HCT116 (cell line): ENCODE measurements around the gene ASIC1. TPM values are rescaled to one million over a fixed set of nuclear protein-coding genes. Genes with fewer than 3 reads are reported as not detected.

Experiments used
- ATAC-seq: fragments of 200-7000 bp; cut with Tn5 transposase; 2 replicates; pipeline ENCODE4 v1.9.1; 2020; ENCODE audit warnings: mild to moderate bottlenecking, moderate library complexity
- BruUV-seq: library from RNA; stranded (reverse); fragments of 400-500 nt; replicated peaks from 2 replicates; lab custom pipeline; 2021; lab: Mats Ljungman, UMichigan
- CTCF ChIA-PET: fragments of 300-600 bp; sonication (Branson Sonifier 250); formaldehyde crosslinking; loops from one replicate; lab custom pipeline; 2021; ENCODE audit warnings: antibody characterized with exemption; lab: Charles Lee
- POLR2A ChIA-PET: fragments of 300-600, 350-600 bp; sonication (Branson Sonifier 250); formaldehyde crosslinking; loops from one replicate; lab custom pipeline; 2021; ENCODE audit warnings: antibody characterized with exemption; lab: Charles Lee
- RAD21 ChIA-PET, 2 experiments: fragments of 300-600 bp; sonication (Branson Sonifier 250); formaldehyde crosslinking; loops; one replicate each; lab custom pipeline; 2023; ENCODE audit warnings: low total read pairs in 2 of 2; ENCODE audit not compliant: uncharacterized antibody in 2 of 2, unreplicated experiment in 2 of 2, low non-redundant PET in 1 of 2; lab: Charles Lee
- DNase-seq: peaks from one replicate; pipeline ENCODE4 v3.0.0-alpha.2; 2010; ENCODE audit warnings: low read depth, low spot score
- H2AFZ ChIP-seq: fragments of 200-600 bp; shearing (Covaris generic), sonication (generic); 2 replicates; pipeline ENCODE4 v1.6.1; 2017; ENCODE audit warnings: low read depth, mixed run types, mixed read lengths, antibody characterized with exemption, low read length; ENCODE audit not compliant: poor library complexity, severe bottlenecking
- H3K27ac ChIP-seq: 2 replicates; pipeline ENCODE4 v1.5.1; 2012; ENCODE audit warnings: low read depth, low read length
- H3K27me3 ChIP-seq: fragments of 200-600 bp; sonication (generic); 2 replicates; pipeline ENCODE4 v1.6.1; 2016; ENCODE audit warnings: mixed run types, low read length, mixed read lengths; ENCODE audit not compliant: insufficient read depth
- H3K36me3 ChIP-seq, 2 experiments: fragments of 200-500 bp in 1 of 2; fragments of 200-600 bp in 1 of 2; sonication (Bioruptor generic) in 1 of 2; sonication (generic) in 1 of 2; 2 replicates each; pipeline versions ENCODE4 v1.5.1 to v1.6.1; 2014 to 2016; ENCODE audit warnings: low read length in 2 of 2, inconsistent platforms in 1 of 2, mixed read lengths in 1 of 2, mixed run types in 1 of 2; ENCODE audit not compliant: insufficient read depth in 2 of 2, control insufficient read depth in 1 of 2
- H3K4me1 ChIP-seq, 2 experiments: fragments of 200-600 bp in 1 of 2; sonication (generic) in 1 of 2; 2 replicates each; pipeline versions ENCODE4 v1.5.1 to v1.6.1; 2012 to 2017; ENCODE audit warnings: low read length in 2 of 2, inconsistent platforms in 1 of 2, mild to moderate bottlenecking in 1 of 2, mixed read lengths in 1 of 2, mixed run types in 1 of 2, moderate library complexity in 1 of 2; ENCODE audit not compliant: insufficient read depth in 2 of 2, control insufficient read depth in 1 of 2
- H3K4me2 ChIP-seq: fragments of 200-600 bp; sonication (generic); 2 replicates; pipeline ENCODE4 v1.6.1; 2017; ENCODE audit warnings: mixed run types, low read length, mixed read lengths
- H3K4me3 ChIP-seq, 2 experiments: fragments of 200-600 bp in 1 of 2; sonication (generic) in 1 of 2; replicated peaks in 1 of 2; 2 replicates each; pipeline ENCODE4 v1.5.1; 2011 to 2016; ENCODE audit warnings: low read length in 2 of 2, control low read depth in 1 of 2, low read depth in 1 of 2, mild to moderate bottlenecking in 1 of 2, mixed read lengths in 1 of 2, mixed run types in 1 of 2
- H3K79me2 ChIP-seq: fragments of 200-600 bp; sonication (generic); 2 replicates; pipeline ENCODE4 v1.6.1; 2017; ENCODE audit warnings: mild to moderate bottlenecking, mixed run types, low read length, moderate library complexity, mixed read lengths; ENCODE audit not compliant: insufficient read depth
- H3K9ac ChIP-seq: fragments of 200-600 bp; sonication (generic); 2 replicates; pipeline ENCODE4 v1.6.1; 2016; ENCODE audit warnings: low read length, mixed read lengths
- H3K9me2 ChIP-seq: fragments of 200-600 bp; sonication (generic), shearing (Covaris generic); 2 replicates; pipeline ENCODE4 v1.6.1; 2017; ENCODE audit warnings: mixed run types, mild to moderate bottlenecking, moderate library complexity; ENCODE audit not compliant: insufficient read depth
- H3K9me3 ChIP-seq, 2 experiments: fragments of 200-500 bp in 1 of 2; fragments of 200-600 bp in 1 of 2; sonication (Bioruptor generic) in 1 of 2; sonication (generic) in 1 of 2; 2 replicates each; pipeline ENCODE4 v1.6.1; 2014 to 2017; ENCODE audit warnings: low read length in 2 of 2, mixed read lengths in 2 of 2, inconsistent platforms in 1 of 2, low read depth in 1 of 2, mild to moderate bottlenecking in 1 of 2, mixed run types in 1 of 2, moderate library complexity in 1 of 2; ENCODE audit not compliant: control insufficient read depth in 1 of 2, insufficient read depth in 1 of 2
- H4K20me1 ChIP-seq: fragments of 200-600 bp; sonication (generic), shearing (Covaris generic); 2 replicates; pipeline ENCODE4 v1.6.1; 2017; ENCODE audit warnings: mixed run types, mild to moderate bottlenecking, moderate library complexity; ENCODE audit not compliant: insufficient read depth
- EGR1 ChIP-seq: IDR thresholded peaks from 2 replicates; pipeline ENCODE4 v1.6.1; 2012; ENCODE audit warnings: low read depth
- ELF1 ChIP-seq: IDR thresholded peaks from 2 replicates; pipeline ENCODE4 v1.6.1; 2012; ENCODE audit warnings: low read depth, borderline replicate concordance
- EZH2 ChIP-seq: fragments of 200-600 bp; sonication (generic); IDR thresholded peaks from 2 replicates; pipeline ENCODE4 v1.6.1; 2017; ENCODE audit warnings: antibody characterized with exemption, mixed run types
- EZH2phosphoT487 ChIP-seq: fragments of 200-600 bp; IDR thresholded peaks from 2 replicates; pipeline ENCODE4 v1.6.1; 2018; ENCODE audit warnings: antibody characterized with exemption, borderline replicate concordance
- FOSL1 ChIP-seq: IDR thresholded peaks from 2 replicates; pipeline ENCODE4 v1.6.1; 2012; ENCODE audit warnings: low read depth
- JUND ChIP-seq: IDR thresholded peaks from 2 replicates; pipeline ENCODE4 v1.6.1; 2012
- SP1 ChIP-seq: IDR thresholded peaks from 2 replicates; pipeline ENCODE4 v1.6.1; 2012; ENCODE audit warnings: low read depth
- YY1 ChIP-seq: IDR thresholded peaks from 2 replicates; pipeline ENCODE4 v1.6.1; 2011; ENCODE audit warnings: low read length, low read depth, moderate library complexity, mild to moderate bottlenecking; ENCODE audit not compliant: insufficient replicate concordance; ENCODE audit errors: extremely low read depth
- intact Hi-C: fragments of 100-400 bp; cut with micrococcal nuclease; formaldehyde crosslinking; loops from 2 replicates; pipeline ENCODE4 v1.10.0; 2022
- total RNA-seq: library from RNA; stranded (reverse); gene quantifications from one replicate; pipeline ENCODE4 v1.2.1, GENCODE V29; 2021; ENCODE audit not compliant: unreplicated experiment
- TF ChIP-seq, protein P1 (sequence below): IDR thresholded peaks from 2 replicates; pipeline ENCODE4 v1.6.1; 2012
- TF ChIP-seq, protein P2 (sequence below): IDR thresholded peaks from 2 replicates; pipeline ENCODE4 v1.6.1; 2011; ENCODE audit warnings: mild to moderate bottlenecking, low read length, moderate library complexity; ENCODE audit not compliant: insufficient replicate concordance; ENCODE audit errors: extremely low read depth

ASIC1 gene
- total RNA-seq, 1 experiment from 2014 or later = 28.9 TPM

DNA sequence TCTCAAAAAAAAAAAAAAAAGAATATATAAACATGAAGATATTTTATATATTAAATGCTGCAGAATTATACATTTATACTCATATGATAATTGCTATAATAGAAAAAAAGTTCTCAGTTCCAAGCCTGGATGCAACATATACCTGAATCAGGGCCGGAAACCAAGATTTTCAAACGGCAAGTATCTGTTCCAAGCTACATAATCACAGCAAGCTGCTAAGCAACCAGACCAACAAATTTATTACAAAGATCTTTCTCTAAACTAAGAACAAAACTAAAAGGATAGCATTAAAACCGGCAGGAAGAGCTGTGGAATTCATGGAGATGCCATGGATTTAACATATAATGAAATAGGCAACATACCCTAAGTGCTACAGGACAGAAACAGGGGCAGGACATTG is 39.2 kb upstream of the ASIC1 start:
- Histone ChIP-seq H2AFZ (no peak overlapping the region), H3K9me2 (no peaks in the 10 kb centered on the region), H3K27me3 (no peaks in the 10 kb centered on the region), H3K4me1 (no peaks in the 10 kb centered on the region), H4K20me1 (no peaks in the 10 kb centered on the region; the same call in 1 of the 2 replicates), H3K27ac (no peak overlapping the region), H3K79me2 (peaks cover 99% of the 10 kb centered on the region), H3K9ac (no peak overlapping the region), H3K4me3 (no peak overlapping the region), H3K4me2 (no peak overlapping the region), H3K36me3 (peaks cover 22 to 38% of the 10 kb centered on the region in 2 experiments), H3K9me3 (no peaks in the 10 kb centered on the region)
- DNase-seq (no peak), ATAC-seq (no peak)
- RAD21 ChIA-PET = no interaction called here
- TF ChIP-seq JUND = no peak
- no peak for TF ChIP-seq EGR1
- TF ChIP-seq EZH2 = no peak
- no peak for TF ChIP-seq EZH2phosphoT487
- no peak for TF ChIP-seq YY1
- CTCF ChIA-PET = interaction anchor here (1.0 kb wide), 1 partner anchor 52 kb away, joined by 3 read pairs; no protein-coding TSS in a partner anchor
- intact Hi-C loops = no loop called here
- POLR2A ChIA-PET = interaction anchor here (0.7 kb wide), 1 partner anchor 47 kb away, joined by 3 read pairs; no protein-coding TSS in a partner anchor
- no TSS peak for BruUV-seq

DNA sequence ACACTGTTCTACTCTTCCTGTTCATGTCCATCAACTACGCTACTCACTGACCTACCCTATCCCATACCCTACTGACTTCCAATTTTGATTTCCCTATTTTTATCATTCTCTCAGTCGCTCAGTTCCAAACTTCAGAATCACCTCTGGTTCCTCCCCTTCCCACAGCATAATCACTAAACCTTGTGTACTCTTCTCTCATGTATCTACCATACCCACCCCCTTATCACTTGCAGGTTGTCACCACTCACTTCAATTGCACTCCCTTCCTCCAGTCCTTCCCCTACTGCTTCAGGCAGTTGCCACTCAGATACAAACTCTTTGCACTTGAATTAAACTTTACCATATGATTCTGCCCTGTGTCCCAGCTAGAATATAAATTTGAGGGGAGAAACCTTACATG is 38.4 kb upstream of the ASIC1 start:
- peaks cover under 1 to 4% of the 10 kb centered on the region in 2 experiments; a peak in 3 of 4 replicates for H3K4me1 ChIP-seq
- no peak overlapping the region for H2AFZ ChIP-seq
- ChIA-PET CTCF (no interaction called here), POLR2A (no interaction called here), RAD21 (no interaction called here)
- H3K9ac ChIP-seq = no peak overlapping the region
- BruUV-seq = no TSS peak
- no peaks in the 10 kb centered on the region; the same call in 1 of the 2 replicates for H4K20me1 ChIP-seq
- H3K4me3 ChIP-seq = no peak overlapping the region
- DNase-seq = no peak
- H3K27ac ChIP-seq = no peak overlapping the region
- H3K79me2 ChIP-seq = peaks cover 99% of the 10 kb centered on the region
- no peaks in the 10 kb centered on the region for H3K9me3 ChIP-seq
- ATAC-seq = no peak; the same call in 1 of the 2 replicates
- intact Hi-C loops = no loop called here
- peaks cover 14 to 31% of the 10 kb centered on the region in 2 experiments for H3K36me3 ChIP-seq
- TF ChIP-seq, protein P1, sequence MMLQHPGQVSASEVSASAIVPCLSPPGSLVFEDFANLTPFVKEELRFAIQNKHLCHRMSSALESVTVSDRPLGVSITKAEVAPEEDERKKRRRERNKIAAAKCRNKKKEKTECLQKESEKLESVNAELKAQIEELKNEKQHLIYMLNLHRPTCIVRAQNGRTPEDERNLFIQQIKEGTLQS = no peak
- TF ChIP-seq FOSL1 (no peak), SP1 (no peak), ELF1 (no peak)
- TF ChIP-seq, protein P2, sequence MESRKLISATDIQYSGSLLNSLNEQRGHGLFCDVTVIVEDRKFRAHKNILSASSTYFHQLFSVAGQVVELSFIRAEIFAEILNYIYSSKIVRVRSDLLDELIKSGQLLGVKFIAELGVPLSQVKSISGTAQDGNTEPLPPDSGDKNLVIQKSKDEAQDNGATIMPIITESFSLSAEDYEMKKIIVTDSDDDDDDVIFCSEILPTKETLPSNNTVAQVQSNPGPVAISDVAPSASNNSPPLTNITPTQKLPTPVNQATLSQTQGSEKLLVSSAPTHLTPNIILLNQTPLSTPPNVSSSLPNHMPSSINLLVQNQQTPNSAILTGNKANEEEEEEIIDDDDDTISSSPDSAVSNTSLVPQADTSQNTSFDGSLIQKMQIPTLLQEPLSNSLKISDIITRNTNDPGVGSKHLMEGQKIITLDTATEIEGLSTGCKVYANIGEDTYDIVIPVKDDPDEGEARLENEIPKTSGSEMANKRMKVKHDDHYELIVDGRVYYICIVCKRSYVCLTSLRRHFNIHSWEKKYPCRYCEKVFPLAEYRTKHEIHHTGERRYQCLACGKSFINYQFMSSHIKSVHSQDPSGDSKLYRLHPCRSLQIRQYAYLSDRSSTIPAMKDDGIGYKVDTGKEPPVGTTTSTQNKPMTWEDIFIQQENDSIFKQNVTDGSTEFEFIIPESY = no peak
- no peak overlapping the region for H3K4me2 ChIP-seq
- no peaks in the 10 kb centered on the region for H3K27me3 ChIP-seq
- H3K9me2 ChIP-seq = no peaks in the 10 kb centered on the region
